ENCODE measurements around the gene ZNF365.

DNA sequence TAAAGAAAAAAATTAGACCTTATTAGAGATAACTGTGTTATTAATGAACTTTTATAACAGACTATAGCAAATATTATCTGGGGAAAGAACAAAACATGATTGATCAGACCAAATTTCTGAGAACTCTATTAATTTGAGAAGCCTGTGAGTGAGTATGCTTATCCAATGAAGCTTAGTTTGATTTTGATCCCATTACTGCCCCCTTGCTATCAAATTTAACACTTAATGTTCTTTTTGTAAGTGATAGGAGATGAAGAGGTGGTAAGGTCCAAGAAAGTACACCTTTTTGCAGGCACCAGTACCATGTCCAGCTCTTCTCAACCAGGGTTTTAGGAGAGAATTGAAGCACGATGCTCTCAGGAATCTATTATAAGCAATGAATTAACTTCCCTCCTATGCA is 49.9 kb downstream of the ZNF365 start:
- no peak for TF ChIP-seq POLR2AphosphoS5 (IDR thresholded peaks at IDR 0.05; ENCODE audit: low read depth, low read length)
- no peak for TF ChIP-seq TAF1 (IDR thresholded peaks at IDR 0.05; ENCODE audit: borderline replicate concordance, insufficient read depth, low read length)
- TF ChIP-seq, protein P1, sequence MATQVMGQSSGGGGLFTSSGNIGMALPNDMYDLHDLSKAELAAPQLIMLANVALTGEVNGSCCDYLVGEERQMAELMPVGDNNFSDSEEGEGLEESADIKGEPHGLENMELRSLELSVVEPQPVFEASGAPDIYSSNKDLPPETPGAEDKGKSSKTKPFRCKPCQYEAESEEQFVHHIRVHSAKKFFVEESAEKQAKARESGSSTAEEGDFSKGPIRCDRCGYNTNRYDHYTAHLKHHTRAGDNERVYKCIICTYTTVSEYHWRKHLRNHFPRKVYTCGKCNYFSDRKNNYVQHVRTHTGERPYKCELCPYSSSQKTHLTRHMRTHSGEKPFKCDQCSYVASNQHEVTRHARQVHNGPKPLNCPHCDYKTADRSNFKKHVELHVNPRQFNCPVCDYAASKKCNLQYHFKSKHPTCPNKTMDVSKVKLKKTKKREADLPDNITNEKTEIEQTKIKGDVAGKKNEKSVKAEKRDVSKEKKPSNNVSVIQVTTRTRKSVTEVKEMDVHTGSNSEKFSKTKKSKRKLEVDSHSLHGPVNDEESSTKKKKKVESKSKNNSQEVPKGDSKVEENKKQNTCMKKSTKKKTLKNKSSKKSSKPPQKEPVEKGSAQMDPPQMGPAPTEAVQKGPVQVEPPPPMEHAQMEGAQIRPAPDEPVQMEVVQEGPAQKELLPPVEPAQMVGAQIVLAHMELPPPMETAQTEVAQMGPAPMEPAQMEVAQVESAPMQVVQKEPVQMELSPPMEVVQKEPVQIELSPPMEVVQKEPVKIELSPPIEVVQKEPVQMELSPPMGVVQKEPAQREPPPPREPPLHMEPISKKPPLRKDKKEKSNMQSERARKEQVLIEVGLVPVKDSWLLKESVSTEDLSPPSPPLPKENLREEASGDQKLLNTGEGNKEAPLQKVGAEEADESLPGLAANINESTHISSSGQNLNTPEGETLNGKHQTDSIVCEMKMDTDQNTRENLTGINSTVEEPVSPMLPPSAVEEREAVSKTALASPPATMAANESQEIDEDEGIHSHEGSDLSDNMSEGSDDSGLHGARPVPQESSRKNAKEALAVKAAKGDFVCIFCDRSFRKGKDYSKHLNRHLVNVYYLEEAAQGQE (IDR thresholded peaks at IDR 0.05; ENCODE audit: insufficient read depth in 1 of 2, low read depth in 2 of 2, low read length in 2 of 2): no peak
- no peak for TF ChIP-seq SIN3A (IDR thresholded peaks at IDR 0.05; ENCODE audit: borderline replicate concordance, insufficient read depth, low read length)
- TF ChIP-seq FOXP2 (optimal IDR thresholded peaks at IDR 0.05; ENCODE audit: borderline replicate concordance, extremely low read depth, extremely low read length, insufficient read depth): no peak
